Ramos (cell line): ENCODE results near the gene IPCEF1.

ENCODE experiments used
- in situ Hi-C: fragments of 300-500 bp; cut with MboI; formaldehyde crosslinking; loops from one replicate; pipeline ENCODE4 v1.14.3; 2022; ENCODE audit warnings: low sequenced_read_pairs; ENCODE audit not compliant: unreplicated experiment

IPCEF1 gene

GRCh38 chr6:154301086-154301625, 55.4 kb downstream of the IPCEF1 start:
- in situ Hi-C loops, result no loop called here

- in situ Hi-C loops, result no loop called here
Observed at GRCh38 chr6:154298297-154298696, 58.3 kb downstream of the IPCEF1 start.

- in situ Hi-C loops, result no loop called here
Observed at GRCh38 chr6:154297721-154298120, 58.9 kb downstream of the IPCEF1 start.

GRCh38 chr6:154297210-154297609, 59.4 kb downstream of the IPCEF1 start:
- in situ Hi-C loops, result no loop called here

- in situ Hi-C loops, result no loop called here
Observed at GRCh38 chr6:154295733-154296132, 60.9 kb downstream of the IPCEF1 start.

- in situ Hi-C loops, result no loop called here
Observed at GRCh38 chr6:154292855-154293519, 63.6 kb downstream of the IPCEF1 start.

- in situ Hi-C loops, result no loop called here
Observed at GRCh38 chr6:154292066-154292465, 64.5 kb downstream of the IPCEF1 start.

- in situ Hi-C loops, result no loop called here
Observed at GRCh38 chr6:154289818-154290508, 66.6 kb downstream of the IPCEF1 start.

- in situ Hi-C loops, result no loop called here
Observed at GRCh38 chr6:154285826-154286225, 70.8 kb downstream of the IPCEF1 start.

- in situ Hi-C loops, result no loop called here
Observed at GRCh38 chr6:154284313-154284853, 72.2 kb downstream of the IPCEF1 start.

GRCh38 chr6:154280521-154280920, 76.1 kb downstream of the IPCEF1 start:
- in situ Hi-C loops, result no loop called here

GRCh38 chr6:154277629-154278017, 79.0 kb downstream of the IPCEF1 start:
- in situ Hi-C loops, result no loop called here

GRCh38 chr6:154276810-154277628, 79.6 kb downstream of the IPCEF1 start:
- in situ Hi-C loops, result no loop called here

GRCh38 chr6:154274168-154274567, 82.4 kb downstream of the IPCEF1 start:
- in situ Hi-C loops, result no loop called here

- in situ Hi-C loops, result no loop called here
Observed at GRCh38 chr6:154268486-154268885, 88.1 kb downstream of the IPCEF1 start.

GRCh38 chr6:154267508-154268106, 89.0 kb downstream of the IPCEF1 start:
- in situ Hi-C loops, result no loop called here

GRCh38 chr6:154266560-154267099, 90.0 kb downstream of the IPCEF1 start:
- in situ Hi-C loops, result no loop called here

- in situ Hi-C loops, result no loop called here
Observed at GRCh38 chr6:154261688-154262397, 94.8 kb downstream of the IPCEF1 start.

GRCh38 chr6:154258064-154258757, 98.4 kb downstream of the IPCEF1 start:
- in situ Hi-C loops, result no loop called here
